ENCODE results near the gene EMID1.

Gene EMID1

DNA sequence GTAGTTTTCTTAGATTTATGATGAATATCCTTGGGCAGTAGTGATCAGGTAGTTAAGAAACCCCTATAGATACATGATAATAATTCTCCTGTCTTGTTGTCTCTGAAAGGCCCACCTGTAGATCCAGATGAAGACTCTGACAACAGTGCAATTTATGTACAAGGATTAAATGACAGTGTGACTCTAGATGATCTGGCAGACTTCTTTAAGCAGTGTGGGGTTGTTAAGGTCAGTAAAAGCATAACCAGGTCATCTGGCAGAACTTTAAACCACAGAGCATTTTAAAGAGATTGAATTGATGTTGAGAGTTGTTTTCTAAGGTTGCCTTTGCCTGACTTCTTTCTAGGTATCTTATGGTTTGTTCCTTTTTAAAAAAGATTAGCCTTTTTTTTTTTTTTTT lies 86.7 kb downstream of the EMID1 start:
- no peak for DNase-seq (ENCODE audit: low read depth)

DNA sequence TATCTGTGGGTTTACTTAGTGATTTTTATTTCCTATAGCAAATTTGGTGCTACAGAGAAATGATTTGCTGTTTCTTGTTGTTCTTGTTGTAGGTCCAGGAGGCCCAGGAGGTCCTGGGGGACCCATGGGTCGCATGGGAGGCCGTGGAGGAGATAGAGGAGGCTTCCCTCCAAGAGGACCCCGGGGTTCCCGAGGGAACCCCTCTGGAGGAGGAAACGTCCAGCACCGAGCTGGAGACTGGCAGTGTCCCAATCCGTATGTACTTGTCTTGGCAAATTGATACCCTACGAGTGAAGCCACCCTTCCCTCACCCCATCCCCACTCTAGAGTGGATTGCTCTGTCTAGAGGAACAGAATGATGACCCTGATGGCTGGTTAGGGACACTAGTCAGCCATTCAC lies 92.9 kb downstream of the EMID1 start:
- no peak for DNase-seq (ENCODE audit: low read depth)

DNA sequence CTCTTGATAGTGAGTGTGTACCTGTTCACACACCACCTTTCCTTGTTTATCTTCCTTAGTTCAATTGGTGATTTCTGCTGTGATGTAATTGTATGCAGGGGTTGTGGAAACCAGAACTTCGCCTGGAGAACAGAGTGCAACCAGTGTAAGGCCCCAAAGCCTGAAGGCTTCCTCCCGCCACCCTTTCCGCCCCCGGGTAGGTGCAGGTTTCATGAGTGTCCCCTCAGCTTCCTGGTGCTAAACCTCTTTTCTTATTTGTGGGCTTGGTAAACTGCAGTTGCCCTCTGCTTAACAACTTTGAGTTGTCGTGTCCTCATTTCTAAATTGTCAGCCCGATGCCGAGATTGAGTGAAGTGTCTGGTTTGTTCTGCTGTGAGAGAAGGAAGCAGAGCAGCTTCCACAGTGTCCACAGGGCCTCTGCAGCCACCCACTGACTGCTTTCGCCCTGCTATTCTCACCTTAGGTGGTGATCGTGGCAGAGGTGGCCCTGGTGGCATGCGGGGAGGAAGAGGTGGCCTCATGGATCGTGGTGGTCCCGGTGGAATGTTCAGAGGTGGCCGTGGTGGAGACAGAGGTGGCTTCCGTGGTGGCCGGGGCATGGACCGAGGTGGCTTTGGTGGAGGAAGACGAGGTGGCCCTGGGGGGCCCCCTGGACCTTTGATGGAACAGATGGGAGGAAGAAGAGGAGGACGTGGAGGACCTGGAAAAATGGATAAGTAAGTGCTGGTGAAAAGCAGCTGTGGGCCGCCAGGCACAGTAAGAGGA lies 93.6 kb downstream of the EMID1 start:
- no peak for DNase-seq (ENCODE audit: low read depth)

- no peak for DNase-seq (ENCODE audit: low read depth)
Measured at GRCh38 chr22:29300467-29300806, 94.7 kb downstream of the EMID1 start.

DNA sequence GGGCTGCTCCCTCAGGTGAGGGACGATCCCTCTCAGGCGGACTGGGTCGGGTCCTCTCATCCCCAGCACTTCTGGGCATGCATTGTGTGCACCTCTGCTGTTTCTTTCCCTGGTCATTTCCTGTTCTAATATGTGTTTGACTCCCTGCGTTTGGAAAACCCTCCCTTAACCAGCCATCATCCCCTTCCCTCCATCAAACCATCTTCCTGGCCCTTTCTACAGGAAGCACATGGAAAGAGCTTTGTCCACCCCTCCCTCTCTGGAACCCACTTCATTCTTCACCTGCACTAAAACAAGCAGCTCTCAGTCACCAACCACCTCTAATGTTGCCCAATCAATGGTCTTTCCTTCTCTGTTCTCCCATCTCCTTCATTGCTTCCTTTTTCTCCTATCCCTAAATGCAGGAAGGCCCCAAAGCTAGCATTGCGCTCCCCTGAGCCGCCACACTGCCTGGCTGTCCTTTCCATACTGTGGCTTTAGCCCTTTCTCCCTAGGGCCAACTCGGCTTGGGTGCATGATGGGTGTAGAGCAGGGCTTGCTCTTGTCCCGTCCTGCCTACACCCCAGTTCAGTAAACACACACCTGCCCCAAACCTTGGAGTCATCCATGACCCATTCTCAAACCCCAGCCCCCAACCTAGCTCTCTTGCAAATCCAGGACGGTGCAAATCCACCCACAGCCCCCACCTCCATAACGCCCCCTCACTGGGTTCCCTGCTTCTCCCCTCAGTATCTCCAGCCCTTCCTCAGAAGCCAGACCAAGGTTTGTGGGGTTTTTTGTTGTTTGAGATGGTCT lies 95.3 kb downstream of the EMID1 start:
- DNase-seq (ENCODE audit: low read depth), result no peak

DNA sequence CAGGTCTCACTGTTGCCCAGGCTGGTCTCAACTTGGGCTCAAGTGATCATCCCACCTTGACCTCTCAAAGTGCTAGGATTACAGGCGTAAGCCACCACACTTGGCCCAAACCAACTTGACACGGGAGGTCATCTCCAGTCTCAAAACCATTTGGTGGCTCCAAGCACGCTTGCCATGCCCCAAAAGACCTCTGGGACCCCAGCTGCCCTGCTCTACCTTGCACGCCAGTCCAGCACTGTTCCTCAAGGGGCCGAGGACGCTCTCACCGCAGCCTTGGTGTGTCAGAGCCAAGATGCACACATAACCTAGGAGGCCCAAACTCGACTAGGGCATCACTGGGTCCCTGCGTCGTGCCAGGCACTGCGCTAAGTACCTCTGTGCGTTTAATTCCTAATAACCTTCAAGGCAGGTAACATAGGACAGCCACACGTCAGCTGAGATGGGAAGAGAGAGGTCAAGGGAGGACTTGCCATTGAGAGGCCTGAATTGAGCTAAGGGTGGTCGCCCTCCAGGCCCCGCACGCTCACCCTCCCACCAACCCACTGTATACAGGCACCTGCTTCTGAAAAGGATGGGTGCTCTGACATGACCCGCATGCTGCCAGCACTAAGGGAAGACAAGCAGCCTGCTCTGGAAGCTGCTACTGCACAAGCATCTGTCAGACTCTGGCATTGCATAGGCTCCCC lies 96.2 kb downstream of the EMID1 start:
- no peak for DNase-seq (ENCODE audit: low read depth)

GRCh38 chr22:29302402-29302680 lies 96.6 kb downstream of the EMID1 start:
- DNase-seq (ENCODE audit: low read depth), result no peak

DNA sequence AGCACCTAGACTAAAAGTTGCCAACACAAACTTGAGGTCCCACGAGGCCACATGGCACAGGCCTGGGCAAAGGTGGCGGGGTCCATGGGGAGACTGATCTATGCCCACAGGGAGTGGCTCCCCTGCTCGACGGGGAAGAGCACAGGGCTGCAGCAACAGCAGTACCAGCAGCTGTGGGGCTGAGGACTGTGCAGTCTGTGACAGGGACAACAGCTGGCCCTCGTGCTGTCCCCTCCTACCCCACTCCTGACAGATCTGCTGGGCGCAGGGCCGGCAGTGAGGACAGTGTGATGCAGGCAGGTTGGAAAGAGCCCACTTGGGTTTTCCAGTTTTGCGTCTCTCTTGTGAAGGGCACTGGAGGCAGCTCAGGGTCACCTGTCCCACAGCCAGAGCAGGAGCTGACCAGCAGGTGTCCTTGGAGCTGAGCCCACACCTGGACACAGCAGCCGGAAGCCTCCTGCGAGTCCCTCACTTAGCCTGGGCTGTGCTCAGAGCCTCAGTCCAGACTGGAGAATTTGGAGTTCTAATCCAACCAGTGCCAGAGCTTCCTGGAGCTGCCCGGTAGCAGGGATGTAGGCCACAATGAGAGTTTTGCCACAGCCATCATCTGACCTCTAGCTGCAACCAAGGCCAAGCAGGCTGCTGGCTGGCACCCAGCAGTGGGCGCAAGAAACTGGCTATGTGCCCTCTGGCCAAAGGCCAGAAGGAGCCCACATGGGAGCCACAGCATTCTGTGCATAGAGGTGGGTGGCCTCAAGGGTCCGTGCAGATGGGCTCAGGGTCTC lies 97.2 kb downstream of the EMID1 start:
- no peak for DNase-seq (ENCODE audit: low read depth)

GRCh38 chr22:29305836-29306174 lies 100.1 kb downstream of the EMID1 start:
- DNase-seq (ENCODE audit: low read depth), result no peak

- DNase-seq (ENCODE audit: low read depth), result peak; percentile 86
Measured at GRCh38 chr22:29306175-29306834, 100.6 kb downstream of the EMID1 start, which contains the start of gene GAS2L1. TSS of gene GAS2L1 (plus strand) at chr22:29306650. CDS start at chr22:29308106, 1,456 bp downstream.

DNA sequence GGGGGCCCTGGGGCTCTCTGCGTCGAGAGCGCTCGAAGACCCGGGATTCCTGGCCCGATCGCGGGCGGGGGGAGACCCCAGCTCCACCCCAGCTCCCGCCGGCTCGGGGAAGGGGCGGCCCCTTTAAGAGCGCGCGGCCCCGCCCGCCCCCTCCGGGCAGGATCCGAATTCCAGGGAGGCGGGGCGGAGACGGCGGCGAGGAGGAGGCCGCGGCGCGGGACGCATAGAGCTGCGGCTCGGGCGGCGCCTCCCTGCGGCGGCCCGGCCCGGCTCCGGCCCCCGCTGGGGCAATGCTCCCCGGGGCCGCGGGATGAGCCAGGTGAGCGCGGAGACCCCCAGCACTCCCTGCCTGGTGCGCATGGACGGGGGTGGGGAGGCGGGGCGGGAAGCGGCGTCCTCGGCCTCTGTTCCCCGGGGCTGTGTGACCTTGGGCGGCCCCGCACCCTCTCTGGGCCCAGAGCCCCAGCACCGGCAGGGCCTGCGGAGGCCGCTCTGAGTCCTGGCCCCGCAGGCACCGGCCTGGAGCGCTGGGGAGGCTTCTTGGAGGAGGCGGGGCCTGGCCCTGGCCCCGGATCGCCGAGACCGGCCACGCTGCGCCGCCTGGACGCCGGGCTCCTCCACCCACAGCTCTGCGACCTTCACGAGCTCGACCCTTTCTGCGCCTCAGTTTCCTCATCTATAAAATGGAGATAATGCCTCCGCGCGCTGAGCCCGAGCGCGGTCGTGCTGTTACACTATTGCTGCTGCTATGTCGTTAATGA lies 101.3 kb downstream of the EMID1 start:
- DNase-seq (ENCODE audit: low read depth), result peak; percentile 80

- no peak for DNase-seq (ENCODE audit: low read depth)
Measured at GRCh38 chr22:29307596-29308147, 102.0 kb downstream of the EMID1 start.

- no peak for DNase-seq (ENCODE audit: low read depth)
Measured at GRCh38 chr22:29308148-29308790, 102.6 kb downstream of the EMID1 start.

GRCh38 chr22:29308791-29309262 lies 103.1 kb downstream of the EMID1 start:
- DNase-seq (ENCODE audit: low read depth), result peak; percentile 84

Data from EH (cell line).